K562 (cell line): ENCODE results near the gene KLF5.

Experiments
- E2F6 ChIP-seq, 2 experiments: IDR thresholded peaks; 2 replicates each; pipeline ENCODE4 v1.6.1; 2011; ENCODE audit warnings: borderline replicate concordance in 1 of 2, control low read depth in 1 of 2, low read depth in 1 of 2, low read length in 1 of 2, mild to moderate bottlenecking in 1 of 2, mixed read lengths in 1 of 2, moderate library complexity in 1 of 2; ENCODE audit not compliant: insufficient read depth in 1 of 2, insufficient read length in 1 of 2, poor library complexity in 1 of 2, severe bottlenecking in 1 of 2; ENCODE audit errors: extremely low read depth in 1 of 2
- EZH2 ChIP-seq: IDR thresholded peaks from 2 replicates; pipeline ENCODE4 v1.6.1; 2012; ENCODE audit warnings: low read depth, mild to moderate bottlenecking, inconsistent platforms, low read length, borderline replicate concordance
- MTA3 ChIP-seq: fragments of 450-650 bp; formaldehyde crosslinking; IDR thresholded peaks from 2 replicates; pipeline ENCODE4 v1.6.1; 2017; ENCODE audit warnings: mild to moderate bottlenecking, borderline replicate concordance
- POLR2A ChIP-seq: fragments of 450-650 bp; conservative IDR thresholded peaks from 2 replicates; pipeline ENCODE4 v1.6.1; 2016
- RAD21 ChIP-seq, 2 experiments: fragments of 250-450 bp in 1 of 2; fragments of 450-650 bp in 1 of 2; sonication (Bioruptor Pico) in 1 of 2; formaldehyde crosslinking in 1 of 2; IDR thresholded peaks in 1 of 2; conservative IDR thresholded peaks in 1 of 2; 2 replicates each; pipeline versions ENCODE4 v1.4.0 to v1.8.0; 2020 to 2022; ENCODE audit warnings: mild to moderate bottlenecking in 2 of 2, moderate library complexity in 1 of 2
- RCOR1 ChIP-seq, 2 experiments: IDR thresholded peaks; 2 replicates each; pipeline ENCODE4 v1.6.1; 2012; ENCODE audit warnings: low read depth in 2 of 2, low read length in 2 of 2, borderline replicate concordance in 1 of 2, improper control_type of control experiment in 1 of 2
- SIN3A ChIP-seq, 2 experiments: fragments of 150-350 bp in 1 of 2; IDR thresholded peaks; 2 replicates each; pipeline ENCODE4 v1.6.1; 2011 to 2016; ENCODE audit warnings: borderline replicate concordance in 2 of 2, low read depth in 2 of 2, low read length in 2 of 2, mild to moderate bottlenecking in 2 of 2, moderate library complexity in 2 of 2; ENCODE audit not compliant: control insufficient read depth in 1 of 2
- TCF7L2 ChIP-seq: fragments of 150-350 bp; IDR thresholded peaks from 2 replicates; pipeline ENCODE4 v1.6.1; 2016; ENCODE audit warnings: low read depth, mild to moderate bottlenecking, low read length, moderate library complexity
- TF ChIP-seq, protein P1 (sequence below), 3 experiments: fragments of 200-800 bp in 1 of 3; fragments of 250-450 bp in 1 of 3; fragments of 450-650 bp in 1 of 3; sonication (Bioruptor Pico) in 1 of 3; sonication (Bioruptor generic) in 1 of 3; formaldehyde crosslinking in 1 of 3; IDR thresholded peaks; 2 replicates each; pipeline versions ENCODE4 v1.6.1 to v1.8.0; 2016 to 2022; ENCODE audit warnings: mild to moderate bottlenecking in 2 of 3, missing genetic modification characterization in 2 of 3, missing compliant biosample characterization in 1 of 3, moderate library complexity in 1 of 3
- TF ChIP-seq, protein P2 (sequence below), 3 experiments: IDR thresholded peaks in 2 of 3; conservative IDR thresholded peaks in 1 of 3; 2 replicates each; pipeline ENCODE4 v1.5.1; 2011 to 2012; ENCODE audit warnings: low read length in 3 of 3, mild to moderate bottlenecking in 3 of 3, control low read depth in 2 of 3, improper control_type of control experiment in 1 of 3, inconsistent platforms in 1 of 3, low read depth in 1 of 3, mixed read lengths in 1 of 3, moderate library complexity in 1 of 3; ENCODE audit not compliant: insufficient read depth in 2 of 3
- TF ChIP-seq, protein P3 (sequence below): sonication (generic); formaldehyde crosslinking; IDR thresholded peaks from 2 replicates; pipeline ENCODE4 v1.8.1; 2023; ENCODE audit warnings: mild to moderate bottlenecking, missing genetic modification reagents

DNA sequence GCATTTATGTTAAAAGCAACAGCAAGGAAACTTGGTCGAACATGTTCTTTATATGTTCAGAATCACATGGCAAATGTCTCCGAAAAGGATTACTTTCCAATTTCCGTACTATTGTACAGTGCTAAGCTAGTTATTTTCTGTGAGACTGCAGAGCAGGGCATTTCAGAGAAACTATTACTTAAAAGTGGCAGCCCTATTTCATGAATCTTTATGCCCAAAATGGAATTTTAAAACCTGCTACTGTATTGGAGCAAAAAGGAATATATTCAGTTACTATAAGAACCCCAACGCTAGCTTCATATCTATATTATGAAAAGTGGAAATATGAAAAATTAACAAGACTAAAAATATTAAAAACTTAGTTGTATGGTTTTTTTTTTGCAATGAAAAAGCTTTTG, 2.2 kb upstream of the KLF5 start:
- TF ChIP-seq, protein P1, sequence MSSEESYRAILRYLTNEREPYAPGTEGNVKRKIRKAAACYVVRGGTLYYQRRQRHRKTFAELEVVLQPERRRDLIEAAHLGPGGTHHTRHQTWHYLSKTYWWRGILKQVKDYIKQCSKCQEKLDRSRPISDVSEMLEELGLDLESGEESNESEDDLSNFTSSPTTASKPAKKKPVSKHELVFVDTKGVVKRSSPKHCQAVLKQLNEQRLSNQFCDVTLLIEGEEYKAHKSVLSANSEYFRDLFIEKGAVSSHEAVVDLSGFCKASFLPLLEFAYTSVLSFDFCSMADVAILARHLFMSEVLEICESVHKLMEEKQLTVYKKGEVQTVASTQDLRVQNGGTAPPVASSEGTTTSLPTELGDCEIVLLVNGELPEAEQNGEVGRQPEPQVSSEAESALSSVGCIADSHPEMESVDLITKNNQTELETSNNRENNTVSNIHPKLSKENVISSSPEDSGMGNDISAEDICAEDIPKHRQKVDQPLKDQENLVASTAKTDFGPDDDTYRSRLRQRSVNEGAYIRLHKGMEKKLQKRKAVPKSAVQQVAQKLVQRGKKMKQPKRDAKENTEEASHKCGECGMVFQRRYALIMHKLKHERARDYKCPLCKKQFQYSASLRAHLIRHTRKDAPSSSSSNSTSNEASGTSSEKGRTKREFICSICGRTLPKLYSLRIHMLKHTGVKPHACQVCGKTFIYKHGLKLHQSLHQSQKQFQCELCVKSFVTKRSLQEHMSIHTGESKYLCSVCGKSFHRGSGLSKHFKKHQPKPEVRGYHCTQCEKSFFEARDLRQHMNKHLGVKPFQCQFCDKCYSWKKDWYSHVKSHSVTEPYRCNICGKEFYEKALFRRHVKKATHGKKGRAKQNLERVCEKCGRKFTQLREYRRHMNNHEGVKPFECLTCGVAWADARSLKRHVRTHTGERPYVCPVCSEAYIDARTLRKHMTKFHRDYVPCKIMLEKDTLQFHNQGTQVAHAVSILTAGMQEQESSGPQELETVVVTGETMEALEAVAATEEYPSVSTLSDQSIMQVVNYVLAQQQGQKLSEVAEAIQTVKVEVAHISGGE (CRISPR knock-in tag; IDR thresholded peaks at IDR 0.05): no peak
- no peak for TF ChIP-seq E2F6 (IDR thresholded peaks at IDR 0.05; ENCODE audit: borderline replicate concordance in 1 of 2, extremely low read depth in 1 of 2, insufficient read depth in 1 of 2, insufficient read length in 1 of 2, low read depth in 1 of 2, low read length in 1 of 2, poor library complexity in 1 of 2, severe bottlenecking in 1 of 2)
- no peak for TF ChIP-seq EZH2
- no peak for TF ChIP-seq POLR2A
- no peak for TF ChIP-seq RAD21 (CRISPR knock-in tag; conservative IDR thresholded peaks at IDR 0.05 in 1 of 2, IDR thresholded peaks at IDR 0.05 in 1 of 2)
- TF ChIP-seq RCOR1 (IDR thresholded peaks at IDR 0.05; ENCODE audit: borderline replicate concordance in 1 of 2, low read depth in 2 of 2, low read length in 2 of 2): no peak
- TF ChIP-seq MTA3: no peak
- no peak for TF ChIP-seq SIN3A (IDR thresholded peaks at IDR 0.05; ENCODE audit: borderline replicate concordance in 2 of 2, control insufficient read depth in 1 of 2, low read depth in 2 of 2, low read length in 2 of 2)
- TF ChIP-seq, protein P2, sequence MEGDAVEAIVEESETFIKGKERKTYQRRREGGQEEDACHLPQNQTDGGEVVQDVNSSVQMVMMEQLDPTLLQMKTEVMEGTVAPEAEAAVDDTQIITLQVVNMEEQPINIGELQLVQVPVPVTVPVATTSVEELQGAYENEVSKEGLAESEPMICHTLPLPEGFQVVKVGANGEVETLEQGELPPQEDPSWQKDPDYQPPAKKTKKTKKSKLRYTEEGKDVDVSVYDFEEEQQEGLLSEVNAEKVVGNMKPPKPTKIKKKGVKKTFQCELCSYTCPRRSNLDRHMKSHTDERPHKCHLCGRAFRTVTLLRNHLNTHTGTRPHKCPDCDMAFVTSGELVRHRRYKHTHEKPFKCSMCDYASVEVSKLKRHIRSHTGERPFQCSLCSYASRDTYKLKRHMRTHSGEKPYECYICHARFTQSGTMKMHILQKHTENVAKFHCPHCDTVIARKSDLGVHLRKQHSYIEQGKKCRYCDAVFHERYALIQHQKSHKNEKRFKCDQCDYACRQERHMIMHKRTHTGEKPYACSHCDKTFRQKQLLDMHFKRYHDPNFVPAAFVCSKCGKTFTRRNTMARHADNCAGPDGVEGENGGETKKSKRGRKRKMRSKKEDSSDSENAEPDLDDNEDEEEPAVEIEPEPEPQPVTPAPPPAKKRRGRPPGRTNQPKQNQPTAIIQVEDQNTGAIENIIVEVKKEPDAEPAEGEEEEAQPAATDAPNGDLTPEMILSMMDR (IDR thresholded peaks at IDR 0.05 in 2 of 3, conservative IDR thresholded peaks at IDR 0.05 in 1 of 3; ENCODE audit: insufficient read depth in 2 of 3, low read depth in 1 of 3, low read length in 3 of 3): no peak
- TF ChIP-seq, protein P3, sequence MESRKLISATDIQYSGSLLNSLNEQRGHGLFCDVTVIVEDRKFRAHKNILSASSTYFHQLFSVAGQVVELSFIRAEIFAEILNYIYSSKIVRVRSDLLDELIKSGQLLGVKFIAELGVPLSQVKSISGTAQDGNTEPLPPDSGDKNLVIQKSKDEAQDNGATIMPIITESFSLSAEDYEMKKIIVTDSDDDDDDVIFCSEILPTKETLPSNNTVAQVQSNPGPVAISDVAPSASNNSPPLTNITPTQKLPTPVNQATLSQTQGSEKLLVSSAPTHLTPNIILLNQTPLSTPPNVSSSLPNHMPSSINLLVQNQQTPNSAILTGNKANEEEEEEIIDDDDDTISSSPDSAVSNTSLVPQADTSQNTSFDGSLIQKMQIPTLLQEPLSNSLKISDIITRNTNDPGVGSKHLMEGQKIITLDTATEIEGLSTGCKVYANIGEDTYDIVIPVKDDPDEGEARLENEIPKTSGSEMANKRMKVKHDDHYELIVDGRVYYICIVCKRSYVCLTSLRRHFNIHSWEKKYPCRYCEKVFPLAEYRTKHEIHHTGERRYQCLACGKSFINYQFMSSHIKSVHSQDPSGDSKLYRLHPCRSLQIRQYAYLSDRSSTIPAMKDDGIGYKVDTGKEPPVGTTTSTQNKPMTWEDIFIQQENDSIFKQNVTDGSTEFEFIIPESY (CRISPR knock-in tag): no peak
- TF ChIP-seq TCF7L2: no peak
